IMR-90 (cell line): ENCODE measurements around the gene ADARB2. TPM values are rescaled to one million over a fixed set of nuclear protein-coding genes. Genes with fewer than 3 reads are reported as not detected.

Experiments used
- ATAC-seq: fragments of 200-7000 bp; cut with Tn5 transposase; 2 replicates; pipeline ENCODE4 v1.9.1; 2020; ENCODE audit warnings: low read depth, mild to moderate bottlenecking, moderate library complexity
- BruUV-seq: library from RNA; stranded (reverse); fragments of 400-500 nt; replicated peaks from 2 replicates; lab custom pipeline; 2021; lab: Mats Ljungman, UMichigan
- CTCF ChIA-PET: fragments of 300-600 bp; formaldehyde crosslinking; extraction: SDS; loops from one replicate; lab custom pipeline; 2021; ENCODE audit warnings: antibody characterized with exemption; lab: Yijun Ruan, JAX
- POLR2A ChIA-PET: fragments of 300-600 bp; sonication (Branson Sonifier 250); formaldehyde crosslinking; loops from one replicate; lab custom pipeline; 2022; ENCODE audit warnings: antibody characterized with exemption; ENCODE audit not compliant: unreplicated experiment; lab: Charles Lee
- DNase-seq: peaks from one replicate; pipeline ENCODE4 v3.0.0; 2013
- H2AFZ ChIP-seq: replicated peaks from 2 replicates; pipeline ENCODE3; 2013; ENCODE audit warnings: low read length, mild to moderate bottlenecking; ENCODE audit not compliant: poor library complexity
- H2AK5ac ChIP-seq: 2 replicates; pipeline ENCODE4 v1.6.1; 2013; ENCODE audit warnings: low read depth, low read length, inconsistent platforms
- H2AK9ac ChIP-seq: replicated peaks from 2 replicates; pipeline ENCODE3; 2013; ENCODE audit warnings: mild to moderate bottlenecking, low read depth, low read length, moderate library complexity; ENCODE audit not compliant: poor library complexity
- H2BK120ac ChIP-seq: 2 replicates; pipeline ENCODE4 v1.6.1; 2013; ENCODE audit warnings: low read depth, low read length, inconsistent platforms
- H2BK15ac ChIP-seq: 3 replicates; pipeline ENCODE4 v1.6.1; 2013; ENCODE audit warnings: low read depth, low read length, inconsistent platforms
- H2BK20ac ChIP-seq: 2 replicates; pipeline ENCODE4 v1.6.1; 2013; ENCODE audit warnings: low read depth, mild to moderate bottlenecking, inconsistent platforms, low read length, moderate library complexity
- H2BK5ac ChIP-seq: 2 replicates; pipeline ENCODE4 v1.6.1; 2013; ENCODE audit warnings: mild to moderate bottlenecking, low read depth, low read length, inconsistent platforms; ENCODE audit not compliant: poor library complexity, severe bottlenecking
- H3K14ac ChIP-seq: replicated peaks from 2 replicates; pipeline ENCODE4 v1.6.1; 2013; ENCODE audit warnings: low read depth, low read length, inconsistent platforms
- H3K18ac ChIP-seq: 2 replicates; pipeline ENCODE4 v1.6.1; 2013; ENCODE audit warnings: low read depth, low read length, control low read depth
- H3K23ac ChIP-seq: 2 replicates; pipeline ENCODE4 v1.6.1; 2013; ENCODE audit warnings: low read depth, low read length, inconsistent platforms
- H3K27ac ChIP-seq: 2 replicates; pipeline ENCODE4 v1.5.1; 2013; ENCODE audit warnings: mild to moderate bottlenecking, control low read depth, low read length; ENCODE audit not compliant: insufficient read depth
- H3K27me3 ChIP-seq: 2 replicates; pipeline ENCODE4 v1.6.1; 2013; ENCODE audit warnings: low read length; ENCODE audit not compliant: control insufficient read depth, insufficient read depth
- H3K36me3 ChIP-seq: 2 replicates; pipeline ENCODE4 v1.6.1; 2013; ENCODE audit warnings: low read length, mixed read lengths; ENCODE audit not compliant: control insufficient read depth, insufficient read depth
- H3K4ac ChIP-seq: 2 replicates; pipeline ENCODE4 v1.6.1; 2013; ENCODE audit warnings: low read depth, low read length, inconsistent platforms
- H3K4me1 ChIP-seq: 2 replicates; pipeline ENCODE4 v1.6.1; 2013; ENCODE audit warnings: low read length, mixed read lengths; ENCODE audit not compliant: control insufficient read depth, insufficient read depth
- H3K4me2 ChIP-seq: 2 replicates; pipeline ENCODE4 v1.6.1; 2013; ENCODE audit warnings: low read depth, mild to moderate bottlenecking, control low read depth, low read length, moderate library complexity
- H3K4me3 ChIP-seq: 2 replicates; pipeline ENCODE4 v1.5.1; 2013; ENCODE audit warnings: low read depth, mild to moderate bottlenecking, control low read depth, low read length, moderate library complexity; ENCODE audit not compliant: insufficient read depth
- H3K56ac ChIP-seq: 2 replicates; pipeline ENCODE4 v1.6.1; 2013; ENCODE audit warnings: low read length, inconsistent platforms; ENCODE audit not compliant: insufficient read depth; ENCODE audit errors: extremely low read depth
- H3K79me1 ChIP-seq, 2 experiments: 2 replicates each; pipeline ENCODE4 v1.6.1; 2013; ENCODE audit warnings: low read length in 2 of 2, inconsistent platforms in 1 of 2, low read depth in 1 of 2
- H3K9ac ChIP-seq: 2 replicates; pipeline ENCODE4 v1.6.1; 2013; ENCODE audit warnings: low read depth, low read length, control low read depth
- H3K9me1 ChIP-seq: 2 replicates; pipeline ENCODE4 v1.6.1; 2013; ENCODE audit warnings: low read length, inconsistent platforms; ENCODE audit not compliant: insufficient read depth
- H3K9me3 ChIP-seq: 2 replicates; pipeline ENCODE4 v1.6.1; 2013; ENCODE audit warnings: low read length; ENCODE audit not compliant: control insufficient read depth, insufficient read depth
- H4K20me1 ChIP-seq: 2 replicates; pipeline ENCODE4 v1.6.1; 2013; ENCODE audit warnings: low read length, inconsistent platforms; ENCODE audit not compliant: insufficient read depth
- H4K5ac ChIP-seq: 2 replicates; pipeline ENCODE4 v1.6.1; 2013; ENCODE audit warnings: mild to moderate bottlenecking, low read depth, low read length, control low read depth
- H4K8ac ChIP-seq, 2 experiments: 2 replicates each; pipeline ENCODE4 v1.6.1; 2013; ENCODE audit warnings: low read depth in 2 of 2, low read length in 2 of 2, control low read depth in 1 of 2, inconsistent platforms in 1 of 2
- H4K91ac ChIP-seq: 2 replicates; pipeline ENCODE4 v1.6.1; 2013; ENCODE audit warnings: low read depth, low read length, inconsistent platforms; ENCODE audit not compliant: insufficient read depth
- BHLHE40 ChIP-seq: fragments of 150-350 bp; IDR thresholded peaks from 2 replicates; pipeline ENCODE4 v1.6.1; 2016; ENCODE audit warnings: mild to moderate bottlenecking, low read depth, low read length
- CEBPB ChIP-seq: IDR thresholded peaks from 2 replicates; pipeline ENCODE4 v1.6.1; 2012; ENCODE audit warnings: low read depth, low read length, improper control_type of control experiment
- CHD1 ChIP-seq: IDR thresholded peaks from 2 replicates; pipeline ENCODE4 v1.6.1; 2012; ENCODE audit warnings: low read depth, low read length, improper control_type of control experiment
- FOS ChIP-seq: fragments of 150-350 bp; IDR thresholded peaks from 2 replicates; pipeline ENCODE4 v1.6.1; 2016; ENCODE audit warnings: low read depth, low read length
- MAFK ChIP-seq: IDR thresholded peaks from 2 replicates; pipeline ENCODE4 v1.6.1; 2012; ENCODE audit warnings: low read depth, low read length, improper control_type of control experiment
- MAZ ChIP-seq: IDR thresholded peaks from 2 replicates; pipeline ENCODE4 v1.6.1; 2012; ENCODE audit warnings: low read depth, mild to moderate bottlenecking, low read length, improper control_type of control experiment, moderate library complexity, borderline replicate concordance
- MXI1 ChIP-seq: IDR thresholded peaks from 2 replicates; pipeline ENCODE4 v1.6.1; 2012; ENCODE audit warnings: low read depth, mild to moderate bottlenecking, low read length, moderate library complexity, borderline replicate concordance
- NFE2L2 ChIP-seq: fragments of 150-350 bp; IDR thresholded peaks from 2 replicates; pipeline ENCODE4 v1.6.1; 2016; ENCODE audit warnings: low read depth, mild to moderate bottlenecking, low read length
- POLR2A ChIP-seq: IDR thresholded peaks from 2 replicates; pipeline ENCODE4 v1.6.1; 2012; ENCODE audit warnings: mild to moderate bottlenecking, low read depth, low read length
- RAD21 ChIP-seq: IDR thresholded peaks from 2 replicates; pipeline ENCODE4 v1.6.1; 2012; ENCODE audit warnings: low read length, improper control_type of control experiment
- RCOR1 ChIP-seq: IDR thresholded peaks from 2 replicates; pipeline ENCODE4 v1.6.1; 2012; ENCODE audit warnings: mild to moderate bottlenecking, low read length, improper control_type of control experiment; ENCODE audit not compliant: insufficient replicate concordance
- RFX5 ChIP-seq: IDR thresholded peaks from 2 replicates; pipeline ENCODE4 v1.8.0; 2012; ENCODE audit warnings: low read depth, mild to moderate bottlenecking, low read length, moderate library complexity
- SMC3 ChIP-seq: fragments of 150-350 bp; IDR thresholded peaks from 2 replicates; pipeline ENCODE4 v1.6.1; 2016; ENCODE audit warnings: low read depth, mild to moderate bottlenecking, antibody characterized with exemption, low read length, moderate library complexity
- WGBS, 2 experiments: methylation state at CpG; one replicate each; pipeline versions ENCODE4 v1.1.5 to v1.1.7; 2013; ENCODE audit warnings: missing lambda C conversion rate in 2 of 2; ENCODE audit not compliant: insufficient read length in 1 of 2; ENCODE audit errors: extremely low coverage in 2 of 2; 5-methylcytosine and 5-hydroxymethylcytosine counted together
- dilution Hi-C: fragments of 300-500 bp; cut with HindIII; formaldehyde crosslinking; loops from one replicate; pipeline ENCODE4 v1.14.3; 2018; ENCODE audit warnings: low sequenced_read_pairs; ENCODE audit not compliant: unreplicated experiment
- in situ Hi-C: fragments of 300-500 bp; cut with MboI; formaldehyde crosslinking; loops from 3 replicates; pipeline ENCODE4 v1.14.3; 2019; ENCODE audit warnings: low sequenced_read_pairs, inconsistent platforms, mixed read lengths
- intact Hi-C: fragments of 100-400 bp; cut with micrococcal nuclease; formaldehyde crosslinking; loops from 2 replicates; pipeline ENCODE4 v1.10.0; 2022
- polyA plus RNA-seq, 3 experiments: library from polyadenylated mRNA; depleted of rRNA; stranded (reverse); fragments of >200 nt; gene quantifications; 2 replicates each; pipeline ENCODE4 v1.2.3, GENCODE V29; 2012; ENCODE audit warnings: low replicate concordance in 1 of 3
- total RNA-seq: library from RNA; depleted of rRNA; stranded (reverse); fragments of >200 nt; gene quantifications from 2 replicates; pipeline ENCODE4 v1.2.3, GENCODE V29; 2012
- TF ChIP-seq, protein P1 (sequence below): fragments of 150-350 bp; IDR thresholded peaks from 2 replicates; pipeline ENCODE4 v1.6.1; 2017; ENCODE audit warnings: mild to moderate bottlenecking, antibody characterized with exemption, low read length, low read depth
- TF ChIP-seq, protein P2 (sequence below): fragments of 150-350 bp; IDR thresholded peaks from 2 replicates; pipeline ENCODE4 v1.6.1; 2016; ENCODE audit warnings: low read depth, mild to moderate bottlenecking, low read length, moderate library complexity, borderline replicate concordance
- TF ChIP-seq, protein P3 (sequence below): conservative IDR thresholded peaks from 2 replicates; pipeline ENCODE4 v1.5.1; 2012; ENCODE audit warnings: mild to moderate bottlenecking, low read depth, low read length, improper control_type of control experiment

The ADARB2 gene
- total and polyA plus RNA-seq, 2 of the 4 experiments (the other 2 are of a cell fraction), result not detected

DNA sequence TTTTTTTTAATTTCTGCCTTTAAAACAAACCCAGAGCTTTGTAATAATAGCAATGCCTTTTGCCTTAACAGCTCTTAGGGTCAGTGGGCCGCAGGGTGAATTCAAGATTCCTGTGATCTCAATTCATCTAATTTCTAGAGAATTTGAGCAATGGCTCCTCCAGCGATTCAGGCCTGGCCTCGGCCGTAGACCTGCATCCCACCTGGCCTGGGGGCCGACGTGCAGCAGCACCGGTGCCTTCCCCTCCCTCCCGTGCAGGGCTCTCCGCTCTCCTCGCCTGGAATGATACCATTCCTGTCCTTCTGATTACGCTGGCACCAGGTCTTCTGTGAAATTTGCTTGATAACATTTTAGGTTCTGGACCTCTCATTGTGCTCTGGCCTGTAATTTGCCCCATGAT lies 172.5 kb downstream of the ADARB2 start:
- Histone ChIP-seq H4K8ac (no peak overlapping the region), H3K23ac (no peak overlapping the region), H3K27me3 (no peaks in the 10 kb centered on the region), H2BK15ac (no peak overlapping the region), H3K36me3 (no peaks in the 10 kb centered on the region), H4K5ac (no peak overlapping the region), H3K14ac (no peak overlapping the region), H3K4me3 (no peak overlapping the region), H3K9me3 (peaks cover 38% of the 10 kb centered on the region), H3K27ac (no peak overlapping the region), H3K4ac (no peak overlapping the region), H2AK9ac (no peak overlapping the region), H3K18ac (no peak overlapping the region), H3K4me1 (no peaks in the 10 kb centered on the region), H2BK120ac (no peak overlapping the region), H3K56ac (no peak overlapping the region), H3K4me2 (no peak overlapping the region), H2AK5ac (no peak overlapping the region), H3K9ac (no peak overlapping the region), H3K9me1 (no peaks in the 10 kb centered on the region), H2AFZ (no peak overlapping the region), H4K91ac (no peak overlapping the region), H2BK5ac (no peak overlapping the region), H3K79me1 (no peaks in the 10 kb centered on the region), H2BK20ac (no peak overlapping the region), H4K20me1 (no peaks in the 10 kb centered on the region)
- BruUV-seq, result no TSS peak
- dilution Hi-C loops, result no loop called here
- intact Hi-C loops, result no loop called here
- in situ Hi-C loops, result no loop called here
- TF ChIP-seq RAD21 (no peak), CEBPB (no peak), FOS (no peak), MAZ (no peak), RFX5 (no peak), RCOR1 (no peak), MAFK (no peak), POLR2A (no peak), BHLHE40 (no peak), SMC3 (no peak), CHD1 (no peak), NFE2L2 (no peak), MXI1 (no peak)
- TF ChIP-seq, protein P1, sequence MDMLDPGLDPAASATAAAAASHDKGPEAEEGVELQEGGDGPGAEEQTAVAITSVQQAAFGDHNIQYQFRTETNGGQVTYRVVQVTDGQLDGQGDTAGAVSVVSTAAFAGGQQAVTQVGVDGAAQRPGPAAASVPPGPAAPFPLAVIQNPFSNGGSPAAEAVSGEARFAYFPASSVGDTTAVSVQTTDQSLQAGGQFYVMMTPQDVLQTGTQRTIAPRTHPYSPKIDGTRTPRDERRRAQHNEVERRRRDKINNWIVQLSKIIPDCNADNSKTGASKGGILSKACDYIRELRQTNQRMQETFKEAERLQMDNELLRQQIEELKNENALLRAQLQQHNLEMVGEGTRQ, result no peak
- TF ChIP-seq, protein P2, sequence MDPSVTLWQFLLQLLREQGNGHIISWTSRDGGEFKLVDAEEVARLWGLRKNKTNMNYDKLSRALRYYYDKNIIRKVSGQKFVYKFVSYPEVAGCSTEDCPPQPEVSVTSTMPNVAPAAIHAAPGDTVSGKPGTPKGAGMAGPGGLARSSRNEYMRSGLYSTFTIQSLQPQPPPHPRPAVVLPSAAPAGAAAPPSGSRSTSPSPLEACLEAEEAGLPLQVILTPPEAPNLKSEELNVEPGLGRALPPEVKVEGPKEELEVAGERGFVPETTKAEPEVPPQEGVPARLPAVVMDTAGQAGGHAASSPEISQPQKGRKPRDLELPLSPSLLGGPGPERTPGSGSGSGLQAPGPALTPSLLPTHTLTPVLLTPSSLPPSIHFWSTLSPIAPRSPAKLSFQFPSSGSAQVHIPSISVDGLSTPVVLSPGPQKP, result no peak
- TF ChIP-seq, protein P3, sequence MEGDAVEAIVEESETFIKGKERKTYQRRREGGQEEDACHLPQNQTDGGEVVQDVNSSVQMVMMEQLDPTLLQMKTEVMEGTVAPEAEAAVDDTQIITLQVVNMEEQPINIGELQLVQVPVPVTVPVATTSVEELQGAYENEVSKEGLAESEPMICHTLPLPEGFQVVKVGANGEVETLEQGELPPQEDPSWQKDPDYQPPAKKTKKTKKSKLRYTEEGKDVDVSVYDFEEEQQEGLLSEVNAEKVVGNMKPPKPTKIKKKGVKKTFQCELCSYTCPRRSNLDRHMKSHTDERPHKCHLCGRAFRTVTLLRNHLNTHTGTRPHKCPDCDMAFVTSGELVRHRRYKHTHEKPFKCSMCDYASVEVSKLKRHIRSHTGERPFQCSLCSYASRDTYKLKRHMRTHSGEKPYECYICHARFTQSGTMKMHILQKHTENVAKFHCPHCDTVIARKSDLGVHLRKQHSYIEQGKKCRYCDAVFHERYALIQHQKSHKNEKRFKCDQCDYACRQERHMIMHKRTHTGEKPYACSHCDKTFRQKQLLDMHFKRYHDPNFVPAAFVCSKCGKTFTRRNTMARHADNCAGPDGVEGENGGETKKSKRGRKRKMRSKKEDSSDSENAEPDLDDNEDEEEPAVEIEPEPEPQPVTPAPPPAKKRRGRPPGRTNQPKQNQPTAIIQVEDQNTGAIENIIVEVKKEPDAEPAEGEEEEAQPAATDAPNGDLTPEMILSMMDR, result no peak
- DNase-seq (no peak), ATAC-seq (no peak)
- ChIA-PET CTCF (no interaction called here), POLR2A (no interaction called here)
- no CpG with 5 or more reads among the region's 11 CpGs for WGBS, 2 experiments
